HG03280 (cell line): ENCODE measurements around the gene QSOX2.

Experiments
- ATAC-seq: cut with Tn5 transposase; IDR thresholded peaks from one replicate; pipeline ENCODE4 v1.9.1; 2021; ENCODE audit warnings: mild to moderate bottlenecking, moderate library complexity; ENCODE audit not compliant: unreplicated experiment

The QSOX2 gene

GRCh38 chr9:136179761-136180160, 65.9 kb downstream of the QSOX2 start:
- no peak for ATAC-seq

GRCh38 chr9:136179101-136179616, 66.5 kb downstream of the QSOX2 start:
- no peak for ATAC-seq

GRCh38 chr9:136178773-136179075, 66.9 kb downstream of the QSOX2 start:
- ATAC-seq, result no peak

- no peak for ATAC-seq
These were observed 67.4 kb downstream of the QSOX2 start for GRCh38 chr9:136178061-136178772.

- ATAC-seq, result no peak
These were observed 68.4 kb downstream of the QSOX2 start for GRCh38 chr9:136177224-136177623.

- ATAC-seq, result no peak
These were observed 69.9 kb downstream of the QSOX2 start for GRCh38 chr9:136175616-136176197.

GRCh38 chr9:136174779-136175615, 70.6 kb downstream of the QSOX2 start:
- ATAC-seq, result no peak

GRCh38 chr9:136173648-136174290, 71.8 kb downstream of the QSOX2 start:
- no peak for ATAC-seq

GRCh38 chr9:136172412-136173079, 73.1 kb downstream of the QSOX2 start:
- ATAC-seq, result no peak

GRCh38 chr9:136171801-136172411, 73.7 kb downstream of the QSOX2 start:
- ATAC-seq, result no peak

GRCh38 chr9:136171009-136171800, 74.4 kb downstream of the QSOX2 start:
- no peak for ATAC-seq

GRCh38 chr9:136170006-136170901, 75.4 kb downstream of the QSOX2 start:
- no peak for ATAC-seq

GRCh38 chr9:136169495-136169894, 76.1 kb downstream of the QSOX2 start:
- ATAC-seq, result no peak

- no peak for ATAC-seq
These were observed 82.3 kb downstream of the QSOX2 start for GRCh38 chr9:136163248-136163850.

- no peak for ATAC-seq
These were observed 84.5 kb downstream of the QSOX2 start for GRCh38 chr9:136160995-136161610.

GRCh38 chr9:136160381-136160841, 85.2 kb downstream of the QSOX2 start:
- no peak for ATAC-seq

GRCh38 chr9:136159851-136160250, 85.8 kb downstream of the QSOX2 start:
- no peak for ATAC-seq
